ENCODE data around the gene CPXM2.
A peak's percentile ranks its signal among the peaks of the same experiment; 100 is the strongest.

Gene CPXM2

DNA sequence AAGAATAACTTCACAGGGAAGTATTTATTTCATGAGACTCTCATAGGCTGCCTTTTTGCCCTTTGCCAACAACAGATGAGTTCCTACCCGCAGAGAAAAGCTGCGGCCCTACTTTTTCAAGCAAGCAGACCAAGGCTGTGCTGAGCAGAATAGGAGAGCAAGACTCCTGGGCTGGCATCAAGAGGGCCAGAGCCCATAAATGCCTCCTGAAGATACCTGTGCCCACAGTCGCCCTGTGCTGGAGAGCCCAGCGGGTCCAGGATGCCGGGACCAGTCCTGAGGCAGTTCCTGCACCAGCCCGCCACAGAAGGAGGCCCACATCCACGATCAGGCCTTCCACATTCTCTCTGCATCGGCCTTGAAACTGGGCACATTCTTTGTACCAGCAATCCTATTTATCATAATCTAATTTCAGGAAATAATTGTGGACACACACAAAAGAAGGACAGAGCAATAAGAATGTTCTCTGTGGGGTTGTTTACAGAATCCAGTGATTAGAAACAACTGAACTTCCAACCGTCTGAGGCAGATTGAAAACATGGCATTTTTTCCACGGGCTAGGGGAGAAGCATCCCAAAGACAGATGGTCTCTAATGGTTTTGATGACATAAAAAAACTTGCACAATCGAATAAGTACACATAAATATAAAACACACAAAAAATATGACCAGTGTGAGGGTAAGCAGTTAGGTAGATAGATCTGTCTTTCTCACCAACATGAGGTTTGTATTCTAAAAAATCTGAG, 95.6 kb downstream of the CPXM2 start:
- DNase-seq = peak; percentile 2

DNA sequence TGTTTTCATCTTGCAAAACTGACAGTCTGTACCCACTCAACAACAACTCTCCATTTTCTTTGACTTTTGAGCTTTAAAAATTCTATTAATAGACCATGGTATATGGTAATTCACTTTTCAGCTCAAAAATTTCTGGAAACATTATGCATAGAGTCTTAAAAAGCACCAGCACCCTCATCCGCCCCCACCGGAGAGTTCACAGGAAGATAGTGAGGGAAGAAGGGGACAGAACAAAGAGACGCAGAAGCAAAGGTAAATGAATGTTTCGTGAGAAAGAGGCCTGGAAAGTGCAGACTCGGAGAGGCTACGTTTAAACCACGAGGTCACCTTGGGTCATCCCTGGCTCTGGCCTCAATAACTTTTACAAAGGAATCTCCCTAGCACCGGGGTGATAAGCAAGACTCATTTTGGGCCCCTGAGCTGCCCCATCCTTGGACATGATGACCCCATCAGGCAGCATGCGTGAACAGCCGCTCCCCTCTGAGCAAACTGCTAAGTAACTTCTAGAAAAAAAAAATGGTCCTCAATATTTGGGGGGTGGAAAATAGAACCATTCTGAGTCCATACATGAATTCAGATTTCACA, 96.3 kb downstream of the CPXM2 start:
- no peak for DNase-seq

DNA sequence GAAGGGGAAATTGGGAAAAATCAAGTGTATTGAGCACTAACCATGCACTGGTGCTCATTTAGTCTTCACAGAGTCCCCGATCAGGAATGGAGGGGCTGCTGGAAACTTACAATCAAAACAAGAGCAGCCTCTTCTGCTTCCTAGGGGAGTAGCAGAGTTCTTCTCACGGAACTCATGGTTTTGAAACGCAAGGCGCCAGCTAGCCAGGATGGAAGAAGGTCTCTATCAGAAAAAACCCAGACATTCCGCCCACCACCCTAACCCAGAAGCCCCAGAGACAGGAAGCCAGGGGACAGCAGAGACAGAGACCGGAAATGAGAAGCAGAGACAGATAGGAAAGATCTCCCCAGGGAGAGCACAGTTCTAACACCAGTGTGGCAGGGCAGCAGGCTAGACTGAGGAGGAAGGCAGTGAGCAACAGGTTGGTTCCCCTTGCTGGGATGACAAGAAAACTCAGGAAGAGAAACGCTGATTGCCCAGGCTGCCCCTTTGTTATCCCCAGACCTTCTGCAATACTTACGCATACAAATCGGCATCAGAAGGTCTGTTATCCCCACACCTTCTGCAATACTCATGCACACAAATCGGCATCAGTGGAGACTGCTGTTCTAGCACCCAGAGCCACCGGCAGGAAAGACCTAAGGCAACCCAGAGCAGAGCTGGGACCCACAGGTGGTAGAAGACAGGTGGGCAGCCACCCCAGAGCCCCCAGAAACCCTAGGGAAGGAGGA, 99.2 kb downstream of the CPXM2 start:
- no peak for DNase-seq

DNA sequence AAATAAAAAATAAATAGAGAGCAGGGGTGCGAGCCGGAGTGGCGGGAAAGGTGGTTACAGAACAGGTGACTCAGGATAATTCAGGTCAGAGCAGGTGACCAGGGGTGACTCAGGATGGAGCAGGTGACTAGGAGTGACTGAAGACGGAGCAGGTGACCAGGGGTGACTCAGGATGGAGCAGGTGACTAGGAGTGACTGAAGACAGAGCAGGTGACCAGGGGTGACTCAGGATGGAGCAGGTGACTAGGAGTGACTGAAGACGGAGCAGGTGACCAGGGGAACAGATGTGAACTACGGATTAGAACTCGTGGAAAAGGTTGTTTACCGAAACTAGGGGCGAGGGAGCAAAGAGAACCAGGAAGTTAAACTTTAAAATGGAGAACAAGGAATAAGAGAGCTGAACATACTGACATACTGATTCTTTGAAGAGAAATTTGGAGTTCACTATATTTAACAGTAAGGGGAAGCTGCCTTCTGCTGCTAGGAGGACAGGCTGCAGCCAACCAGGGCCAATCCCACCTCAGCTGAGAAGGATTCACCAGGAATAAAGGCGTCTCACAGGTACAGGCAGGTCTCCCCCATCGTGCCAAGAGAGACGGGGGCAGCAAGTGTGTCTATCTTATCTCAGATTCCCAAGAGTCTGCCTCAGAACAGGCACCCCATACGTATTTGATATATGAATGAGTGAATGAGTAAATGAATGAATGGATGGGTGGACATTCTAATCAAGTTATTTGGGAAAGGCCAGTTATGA, 101.3 kb downstream of the CPXM2 start:
- no peak for DNase-seq

DNA sequence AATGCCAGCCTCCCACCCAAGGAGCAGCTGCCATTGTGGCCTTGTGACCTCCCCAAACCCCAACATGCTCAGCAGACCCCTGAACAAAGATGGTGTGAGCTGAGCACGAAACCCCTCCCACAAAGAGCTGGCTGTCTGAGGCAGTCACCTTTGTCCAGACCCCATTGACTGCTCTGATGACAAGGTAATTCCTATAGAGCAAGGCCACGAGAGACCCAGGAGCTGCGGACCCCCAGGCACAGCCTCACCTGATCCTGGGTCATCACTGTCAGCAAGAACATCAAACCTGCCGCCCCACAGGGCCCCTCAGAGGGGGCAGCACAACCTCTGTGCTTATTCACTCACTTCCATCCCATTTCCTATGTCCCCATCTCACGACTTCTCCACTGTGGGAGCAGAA, 102.6 kb downstream of the CPXM2 start:
- no peak for DNase-seq

DNA sequence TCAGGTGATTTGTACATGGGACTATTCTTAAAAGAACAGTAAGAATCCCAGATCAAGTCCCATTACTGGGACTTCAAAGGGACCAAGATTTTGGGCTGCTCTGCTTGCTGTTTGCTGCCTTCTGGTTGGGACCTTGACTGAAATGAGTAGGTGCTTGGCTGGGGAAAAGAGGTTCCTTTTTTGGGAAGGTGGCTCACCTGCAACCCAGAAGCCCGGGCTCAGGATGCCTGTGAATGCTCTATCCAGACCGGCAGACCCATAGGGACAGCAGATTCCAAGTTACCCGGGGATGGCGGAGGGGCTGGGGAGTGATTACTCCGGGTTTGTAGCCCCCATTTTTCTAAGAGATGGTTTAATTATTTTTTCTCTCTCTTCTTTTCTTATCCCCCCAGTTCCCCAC, 104.0 kb downstream of the CPXM2 start:
- no peak for DNase-seq

DNA sequence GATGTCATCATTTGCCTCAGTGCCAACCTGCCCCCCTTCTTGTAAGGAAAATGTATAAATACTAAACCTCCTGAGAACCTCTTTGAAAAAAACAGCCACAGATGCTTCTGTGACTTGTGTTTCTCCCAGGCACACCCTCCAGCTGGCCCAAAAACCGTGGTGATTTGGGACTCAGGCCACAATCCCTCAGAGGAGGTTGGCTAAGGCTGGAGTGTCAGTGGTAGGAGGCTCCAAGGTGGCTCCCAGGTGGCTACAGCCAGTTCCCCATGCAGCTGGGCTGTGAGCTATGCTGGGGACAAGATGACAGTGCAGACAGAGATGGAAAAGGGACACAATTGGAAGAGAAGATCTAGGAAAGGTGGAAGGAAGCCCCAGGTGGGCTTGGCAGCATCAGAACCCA, 104.7 kb downstream of the CPXM2 start:
- no peak for DNase-seq

DNA sequence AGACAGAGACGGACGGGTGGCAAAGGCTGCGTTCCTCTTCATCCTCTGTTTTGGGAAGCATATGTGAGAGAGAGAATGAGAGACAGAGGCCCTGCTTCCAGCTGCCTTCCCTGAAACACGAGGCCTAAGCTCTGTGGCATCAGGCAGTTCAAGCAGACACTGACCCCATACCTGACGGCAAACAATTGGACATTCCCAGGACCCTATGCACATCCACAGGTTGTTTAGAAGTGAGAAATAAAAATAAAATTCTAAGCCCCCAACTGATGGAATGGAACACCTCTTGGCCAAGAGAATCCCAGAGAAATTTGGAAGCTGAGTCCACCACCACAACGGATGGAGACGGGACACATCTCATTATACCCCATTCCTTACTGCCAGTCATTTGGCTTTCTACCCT, 105.3 kb downstream of the CPXM2 start:
- no peak for DNase-seq

DNA sequence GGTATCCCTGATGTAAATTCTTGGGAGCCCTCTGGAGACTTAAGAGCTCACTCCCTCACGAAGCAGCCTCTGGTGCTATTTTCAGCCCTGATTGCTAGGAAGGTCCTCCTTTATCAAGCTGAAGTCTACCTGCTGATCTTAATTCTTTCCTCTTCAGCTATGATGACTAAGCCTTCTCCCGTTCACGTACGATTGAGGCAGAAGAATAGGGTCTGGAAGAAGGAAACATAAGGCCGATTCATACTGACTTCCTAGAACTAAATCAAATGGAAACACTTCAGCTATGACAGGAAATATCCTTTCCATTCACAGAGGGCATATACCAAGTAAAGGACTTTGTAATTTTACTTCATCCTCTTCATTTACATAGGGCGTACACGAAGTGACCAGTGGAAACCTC, 107.0 kb downstream of the CPXM2 start:
- no peak for DNase-seq

DNA sequence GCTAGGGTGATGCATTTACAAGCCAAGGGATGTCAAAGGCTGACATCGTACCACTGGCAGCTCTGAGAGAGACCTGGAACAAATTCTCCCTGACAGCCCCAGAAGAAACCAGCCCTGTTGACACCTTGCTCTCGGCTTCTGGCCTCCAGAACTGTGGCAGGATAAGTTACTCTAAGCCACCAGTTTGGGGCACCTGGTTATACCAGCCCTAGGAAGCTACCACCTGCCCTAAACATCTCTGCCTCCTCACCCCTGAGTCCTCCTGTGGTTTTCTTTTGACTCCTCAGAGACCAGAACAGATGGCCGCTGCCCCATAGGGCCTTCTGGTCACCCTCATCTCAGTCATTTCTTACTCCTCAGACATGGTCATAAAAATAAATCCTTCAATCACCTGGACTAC, 107.4 kb downstream of the CPXM2 start:
- DNase-seq = no peak

DNA sequence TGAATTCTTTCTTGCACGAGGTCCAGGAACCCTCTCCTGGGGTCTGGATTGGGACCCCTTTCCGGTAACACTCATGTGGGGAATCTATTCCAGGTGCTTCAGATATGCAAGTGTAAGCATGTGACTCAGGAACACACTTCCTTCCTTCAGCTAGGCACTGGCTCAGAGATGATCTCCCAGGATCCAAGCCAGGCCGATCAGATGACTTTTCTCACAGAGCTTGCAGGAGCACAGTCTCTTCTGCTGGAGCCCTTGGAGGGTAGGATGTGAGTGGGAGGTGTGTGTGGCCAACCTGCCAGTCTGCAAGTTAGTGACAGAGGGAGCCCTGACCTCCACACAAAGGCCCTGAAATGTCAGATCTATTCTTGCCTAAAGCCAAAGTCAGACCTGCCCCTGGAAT, 108.3 kb downstream of the CPXM2 start:
- DNase-seq = no peak

DNA sequence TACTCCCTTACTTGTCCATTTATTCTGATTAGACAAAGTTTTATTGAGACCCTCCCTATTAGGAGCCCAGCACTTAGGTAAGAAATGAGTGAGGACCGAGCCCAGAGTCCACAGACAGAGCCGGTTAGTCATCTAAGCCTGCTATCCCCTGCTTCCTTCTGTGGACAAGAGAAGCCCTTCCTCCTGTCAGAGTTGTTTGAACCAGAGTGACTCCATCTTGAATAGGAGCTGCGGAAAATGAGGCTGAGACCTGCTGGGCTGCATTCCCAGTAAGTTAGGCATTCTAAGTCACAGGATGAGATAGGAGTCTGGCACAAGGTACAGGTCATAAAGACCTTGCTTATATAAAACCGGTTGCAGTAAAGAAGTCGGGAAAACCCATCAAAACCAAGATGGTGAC, 109.1 kb downstream of the CPXM2 start:
- no peak for DNase-seq

DNA sequence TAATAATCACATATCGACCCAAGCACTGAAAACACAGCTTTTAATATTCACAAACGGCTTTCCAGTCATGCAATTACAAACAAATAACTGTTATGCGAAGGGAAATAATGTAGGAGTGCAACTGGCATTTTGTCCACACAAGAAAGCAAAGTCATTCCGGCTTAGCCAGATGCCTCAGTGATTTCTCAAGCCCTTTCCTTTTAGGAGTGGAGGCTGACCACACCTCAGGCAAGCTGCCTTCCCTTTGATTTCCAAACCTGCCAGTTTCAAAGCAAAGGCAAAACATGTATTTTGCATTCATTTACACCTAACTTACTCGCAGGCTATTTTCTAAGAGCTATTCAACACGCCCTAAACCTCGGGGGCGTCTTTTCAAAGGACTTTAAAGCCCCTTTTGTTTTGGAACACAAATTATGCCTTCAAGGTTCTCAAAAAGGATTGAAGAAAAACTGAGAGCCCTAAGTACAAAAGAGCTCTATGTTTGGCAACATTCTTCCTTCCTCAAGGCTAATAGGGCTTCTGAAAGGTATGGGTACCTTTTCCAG, 109.6 kb downstream of the CPXM2 start:
- no peak for DNase-seq

DNA sequence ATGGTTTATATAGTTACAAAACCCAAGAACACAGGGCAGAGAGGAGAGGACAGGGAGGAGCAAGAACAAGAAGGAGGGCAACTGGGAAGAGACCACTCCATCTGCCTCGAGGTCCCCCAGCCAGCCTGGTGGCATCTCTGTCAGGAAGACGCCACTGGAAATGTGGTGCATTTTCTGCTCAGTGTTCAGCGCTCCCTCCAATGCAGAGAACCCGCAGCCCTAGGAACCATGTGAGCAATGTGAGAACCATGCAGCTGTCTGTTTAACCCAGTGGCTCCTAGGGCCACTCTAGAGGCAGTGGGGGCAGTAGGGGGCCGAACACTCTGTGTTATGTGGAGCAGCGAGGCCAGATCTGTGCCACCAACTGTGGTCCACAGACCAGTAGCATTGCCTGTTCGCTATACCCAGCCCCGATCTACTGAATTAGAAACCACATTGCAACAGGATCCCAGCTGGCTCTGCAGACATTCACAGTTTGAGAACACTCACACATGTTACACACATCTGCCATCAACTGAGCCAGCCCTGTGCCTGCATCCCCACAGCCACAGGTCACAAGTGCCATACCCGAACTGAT, 110.2 kb downstream of the CPXM2 start:
- no peak for DNase-seq

DNA sequence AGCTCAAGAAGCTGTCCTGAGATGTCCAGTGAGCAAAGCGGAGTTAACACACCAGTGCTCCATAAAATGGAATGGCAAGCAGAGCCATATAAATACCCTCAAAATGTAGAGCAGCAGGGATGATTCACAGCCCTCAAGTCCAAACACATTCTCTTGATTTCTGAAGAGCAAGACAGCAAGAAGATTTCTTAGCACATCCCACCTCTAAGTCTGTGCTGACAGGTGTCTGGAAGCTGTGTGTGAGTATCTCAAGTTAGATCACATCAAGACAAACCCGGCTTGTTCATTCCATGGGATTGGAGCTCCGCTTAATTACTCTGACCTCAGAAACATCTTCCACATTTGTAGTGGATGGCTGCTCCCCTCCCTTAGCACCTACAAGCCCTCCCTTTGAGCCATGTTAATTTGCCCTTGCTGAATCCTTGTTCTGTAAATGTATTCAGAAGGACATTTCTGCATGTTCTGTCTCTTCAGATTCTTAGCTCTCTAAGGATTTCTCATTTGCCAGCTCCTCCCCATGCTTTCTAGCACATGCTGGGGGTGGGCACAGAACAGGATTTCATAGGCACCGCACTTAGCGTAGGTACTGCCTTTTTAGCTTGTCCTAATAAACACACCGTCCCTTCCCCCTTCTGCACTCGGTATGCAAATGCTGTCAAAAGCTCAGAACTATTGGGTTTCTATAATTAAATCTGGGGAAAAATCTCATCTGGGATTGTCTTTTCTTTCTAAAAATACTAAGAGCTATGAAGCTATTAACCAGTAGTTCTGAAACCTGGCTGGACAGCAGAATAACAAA, 112.7 kb downstream of the CPXM2 start:
- no peak for DNase-seq

DNA sequence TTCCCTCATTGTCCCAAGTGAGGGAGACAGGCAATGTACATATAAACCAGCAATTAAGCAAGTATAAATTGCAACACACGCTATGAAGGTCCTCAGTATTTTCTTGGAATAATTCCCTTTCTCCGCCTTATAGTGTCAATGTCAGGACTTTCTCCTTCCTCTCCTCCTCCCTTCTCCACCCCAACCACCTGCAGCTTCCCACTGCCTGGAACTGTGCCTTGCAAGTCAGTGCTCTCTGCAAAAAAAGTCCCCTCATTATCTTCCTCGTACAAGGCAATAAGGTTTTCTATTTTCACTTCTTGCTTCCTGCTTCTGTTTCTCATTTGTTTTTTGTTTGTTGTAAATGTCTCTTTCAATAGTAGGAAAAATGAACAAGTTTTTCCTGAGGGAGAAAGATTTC, 113.7 kb downstream of the CPXM2 start:
- DNase-seq = no peak

DNA sequence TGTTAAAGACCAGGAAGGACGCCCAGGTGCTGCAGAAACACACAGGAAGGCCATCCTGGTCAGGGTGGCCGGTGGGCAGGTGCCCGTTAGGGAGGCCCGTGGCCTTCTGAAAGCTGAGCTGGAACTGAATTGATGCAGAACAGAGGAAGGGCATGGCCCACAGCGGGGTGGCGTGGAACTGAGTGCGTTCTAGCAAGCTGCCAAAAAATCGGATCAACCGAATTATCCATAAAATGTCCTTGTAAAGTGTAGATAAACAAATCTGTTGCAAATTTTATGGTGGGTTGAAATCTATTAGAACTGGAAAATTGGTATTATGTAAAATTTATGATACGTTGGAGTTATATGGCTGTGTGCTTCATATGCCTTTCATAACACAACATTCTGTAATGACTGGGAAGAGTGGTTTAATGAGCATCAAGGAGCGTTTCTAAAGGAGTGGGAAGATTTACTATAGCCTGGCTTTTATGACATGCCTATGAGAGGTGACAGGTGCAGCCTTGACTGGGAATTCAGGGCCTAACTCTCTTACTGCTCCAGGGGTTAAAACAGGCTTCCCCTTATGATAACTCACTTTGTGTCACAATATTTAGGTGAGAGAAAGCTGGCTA, 117.4 kb downstream of the CPXM2 start:
- no peak for DNase-seq

DNA sequence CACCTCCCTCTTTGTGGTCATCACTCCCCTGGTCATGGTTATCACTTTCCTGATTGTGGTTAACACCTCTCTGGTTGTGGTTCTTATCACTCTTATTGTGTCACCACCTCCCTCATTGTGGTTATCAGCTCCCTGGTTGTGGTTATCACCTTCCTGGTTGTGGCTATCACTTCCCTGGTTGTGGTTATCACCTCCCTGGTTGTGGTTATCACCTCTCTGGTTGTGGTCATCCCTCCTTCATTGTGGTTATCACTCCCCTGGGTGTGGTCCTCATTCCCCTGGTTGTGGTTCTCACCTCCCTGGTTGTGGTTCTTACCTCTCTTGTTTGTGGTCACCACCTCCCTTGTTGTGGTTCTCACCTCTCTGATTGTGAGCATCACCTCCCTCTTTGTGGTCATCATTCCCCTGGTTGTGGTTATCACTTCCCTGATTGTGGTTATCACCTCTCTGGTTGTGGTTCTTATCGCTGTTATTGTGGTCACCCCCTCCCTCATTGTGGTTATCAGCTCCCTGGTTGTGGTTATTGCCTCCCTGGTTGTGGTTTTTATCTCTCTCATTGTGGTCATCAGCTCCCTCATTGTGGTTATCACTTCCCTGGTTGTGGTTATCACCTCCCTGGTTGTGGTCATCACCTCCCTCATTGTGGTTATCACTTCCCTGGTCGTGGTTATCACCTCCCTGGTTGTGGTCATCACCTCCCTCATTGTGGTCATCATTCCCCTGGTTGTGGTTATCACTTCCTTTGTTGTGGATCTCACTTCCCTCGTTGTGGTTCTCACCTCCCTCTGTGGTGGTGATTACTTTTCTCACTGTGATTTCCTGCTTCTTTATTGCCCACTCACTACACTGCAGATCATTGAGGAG, 118.7 kb downstream of the CPXM2 start:
- peak; percentile 42 for DNase-seq

DNA sequence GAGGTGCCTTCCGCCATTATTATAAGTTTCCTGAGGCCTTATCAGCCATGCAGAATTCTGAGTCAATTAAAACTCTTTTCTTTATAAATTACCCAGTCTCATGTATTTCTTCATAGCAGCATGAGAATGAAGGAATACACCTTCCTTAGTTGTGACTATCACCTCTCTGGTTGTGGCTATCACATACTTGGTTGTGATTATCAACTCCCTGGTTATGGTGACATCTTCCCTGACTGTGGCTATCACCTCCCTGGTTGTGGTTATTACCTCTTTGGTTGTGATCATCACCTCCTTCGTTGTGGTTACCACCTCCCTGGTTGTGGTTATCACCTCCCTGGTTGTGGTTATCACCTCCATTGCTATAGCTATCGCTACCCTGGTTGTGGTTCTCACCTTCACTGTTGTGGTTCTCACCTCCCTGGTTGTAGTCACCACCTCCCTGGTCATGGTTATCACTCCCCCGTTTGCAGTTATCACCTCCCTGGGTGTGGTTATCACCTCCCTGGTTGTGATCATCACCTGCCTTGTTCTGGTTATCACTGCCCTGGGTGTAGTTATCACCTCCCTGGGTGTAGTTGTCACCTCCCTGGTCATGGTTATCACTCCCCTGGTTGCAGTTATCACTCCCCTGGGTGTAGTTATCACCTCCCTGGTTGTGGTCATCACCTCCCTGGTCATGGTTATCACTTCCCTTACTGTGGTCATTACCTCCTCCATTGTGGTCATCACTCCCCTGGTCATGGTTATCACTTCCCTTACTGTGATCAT, 119.5 kb downstream of the CPXM2 start:
- DNase-seq = no peak

DNA sequence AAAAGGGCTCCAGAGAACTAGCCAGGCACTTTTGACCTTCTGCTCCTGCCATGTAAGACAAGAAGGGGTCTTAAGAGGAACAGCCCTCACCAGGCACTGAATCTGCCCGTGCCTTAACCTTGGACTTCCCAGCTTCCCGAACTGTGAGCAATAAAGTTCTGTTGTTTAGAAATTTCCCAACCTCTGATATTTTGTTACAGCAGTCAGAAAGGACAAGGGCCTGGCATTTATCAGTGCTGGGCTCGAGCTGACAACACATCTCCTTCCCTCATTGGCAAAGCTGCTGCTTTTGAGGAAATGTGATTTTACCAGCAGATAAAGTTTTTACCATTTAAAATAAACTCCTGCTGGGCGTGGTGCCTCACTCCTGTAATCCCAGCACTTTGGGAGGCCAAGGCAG, 122.0 kb downstream of the CPXM2 start:
- DNase-seq = no peak
